Breast epithelium (tissue), 3 donors: Measurements from ENCODE around the gene SP100.

Experiments used
- POLR2A ChIP-seq: fragments of 450-650 bp; IDR thresholded peaks from one replicate; pipeline ENCODE4 v1.6.1; 2016; ENCODE audit warnings: antibody characterized with exemption, mild to moderate bottlenecking, moderate library complexity
- POLR2AphosphoS5 ChIP-seq, 3 donors: sonication (generic); formaldehyde crosslinking; IDR thresholded peaks; one replicate each; pipeline ENCODE4 v1.6.1; 2017; ENCODE audit warnings: antibody characterized with exemption in 3 of 3
- TF ChIP-seq, protein P1 (sequence below), 3 donors: fragments of 450-650 bp; IDR thresholded peaks; one replicate each; pipeline ENCODE4 v1.5.1; 2016 to 2017; ENCODE audit warnings: antibody characterized with exemption in 3 of 3, mild to moderate bottlenecking in 3 of 3, moderate library complexity in 3 of 3

DNA sequence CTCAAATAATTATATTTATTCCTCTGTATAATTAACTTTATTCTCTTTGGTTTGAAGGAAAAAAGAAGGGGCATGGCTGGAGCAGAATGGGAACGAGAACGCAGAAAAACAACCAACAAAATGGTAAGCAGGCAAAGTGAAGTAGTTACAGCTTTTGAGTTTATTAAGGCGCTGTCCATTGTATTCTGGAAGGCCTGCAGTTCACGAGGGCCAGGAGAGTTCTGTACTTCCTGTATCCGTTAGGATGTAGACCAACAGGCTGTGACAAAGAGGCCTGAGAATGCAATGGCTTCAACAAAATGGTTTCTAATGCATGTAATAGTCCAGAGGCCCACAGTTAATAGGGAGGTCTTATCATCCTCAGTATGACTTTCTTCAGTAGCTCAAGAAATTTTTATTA lies 32.5 kb upstream of the SP100 start:
- TF ChIP-seq, protein P1, sequence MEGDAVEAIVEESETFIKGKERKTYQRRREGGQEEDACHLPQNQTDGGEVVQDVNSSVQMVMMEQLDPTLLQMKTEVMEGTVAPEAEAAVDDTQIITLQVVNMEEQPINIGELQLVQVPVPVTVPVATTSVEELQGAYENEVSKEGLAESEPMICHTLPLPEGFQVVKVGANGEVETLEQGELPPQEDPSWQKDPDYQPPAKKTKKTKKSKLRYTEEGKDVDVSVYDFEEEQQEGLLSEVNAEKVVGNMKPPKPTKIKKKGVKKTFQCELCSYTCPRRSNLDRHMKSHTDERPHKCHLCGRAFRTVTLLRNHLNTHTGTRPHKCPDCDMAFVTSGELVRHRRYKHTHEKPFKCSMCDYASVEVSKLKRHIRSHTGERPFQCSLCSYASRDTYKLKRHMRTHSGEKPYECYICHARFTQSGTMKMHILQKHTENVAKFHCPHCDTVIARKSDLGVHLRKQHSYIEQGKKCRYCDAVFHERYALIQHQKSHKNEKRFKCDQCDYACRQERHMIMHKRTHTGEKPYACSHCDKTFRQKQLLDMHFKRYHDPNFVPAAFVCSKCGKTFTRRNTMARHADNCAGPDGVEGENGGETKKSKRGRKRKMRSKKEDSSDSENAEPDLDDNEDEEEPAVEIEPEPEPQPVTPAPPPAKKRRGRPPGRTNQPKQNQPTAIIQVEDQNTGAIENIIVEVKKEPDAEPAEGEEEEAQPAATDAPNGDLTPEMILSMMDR (IDR thresholded peaks at IDR 0.05), result no peak
- no peak for TF ChIP-seq POLR2A
- TF ChIP-seq POLR2AphosphoS5 (IDR thresholded peaks at IDR 0.05), result no peak
